GM19395 (cell line): ENCODE results near the gene YJEFN3.

Experiments used
- ATAC-seq: cut with Tn5 transposase; IDR thresholded peaks from one replicate; pipeline ENCODE4 v1.9.1; 2021; ENCODE audit warnings: mild to moderate bottlenecking, moderate library complexity; ENCODE audit not compliant: unreplicated experiment

YJEFN3 gene

GRCh38 chr19:19528721-19529490 is at the start of gene YJEFN3:
Gene YJEFN3, plus strand, starts transcription at chr19:19528911. Its CDS starts 22 bp downstream, at chr19:19528933.
- no peak for ATAC-seq

GRCh38 chr19:19480688-19481087 is 48.0 kb upstream of the YJEFN3 start:
- no peak for ATAC-seq

GRCh38 chr19:19482809-19483596 is 45.7 kb upstream of the YJEFN3 start:
- ATAC-seq: no peak

GRCh38 chr19:19485161-19485997 is 43.3 kb upstream of the YJEFN3 start:
- ATAC-seq: no peak

GRCh38 chr19:19485998-19486290 is 42.8 kb upstream of the YJEFN3 start:
- ATAC-seq: no peak

- ATAC-seq: no peak
Observed at GRCh38 chr19:19486343-19487076, 42.2 kb upstream of the YJEFN3 start.

GRCh38 chr19:19487077-19487949 is 41.4 kb upstream of the YJEFN3 start:
- ATAC-seq: no peak

- ATAC-seq: no peak
Observed at GRCh38 chr19:19487950-19488874, 40.5 kb upstream of the YJEFN3 start.

GRCh38 chr19:19488875-19489690 is 39.6 kb upstream of the YJEFN3 start:
- ATAC-seq: peak; percentile 67

GRCh38 chr19:19489804-19490204 is 38.9 kb upstream of the YJEFN3 start:
- no peak for ATAC-seq

- no peak for ATAC-seq
Observed at GRCh38 chr19:19490214-19490968, 38.3 kb upstream of the YJEFN3 start.

- no peak for ATAC-seq
Observed at GRCh38 chr19:19491321-19492025, 37.2 kb upstream of the YJEFN3 start.

- ATAC-seq: no peak
Observed at GRCh38 chr19:19492026-19492610, 36.6 kb upstream of the YJEFN3 start.

GRCh38 chr19:19493841-19494546 is 34.7 kb upstream of the YJEFN3 start:
- ATAC-seq: no peak
